SK-N-SH (cell line): Measurements from ENCODE around the gene VGLL4. TPM values are rescaled to one million over a fixed set of nuclear protein-coding genes. Genes with fewer than 3 reads are reported as not detected.

Experiments
- CTCF ChIA-PET: fragments of 300-600, 350-600 bp; formaldehyde crosslinking; extraction: SDS; loops from one replicate; lab custom pipeline; 2021; lab: Yijun Ruan, JAX
- POLR2A ChIA-PET: fragments of 350-600 bp; sonication (Branson Sonifier 250); formaldehyde crosslinking; extraction: SDS; loops from one replicate; lab custom pipeline; 2020; ENCODE audit warnings: antibody characterized with exemption, inconsistent platforms; lab: Yijun Ruan, JAX
- DNase-seq: peaks from one replicate; pipeline ENCODE4 v3.0.0; 2012
- H2AFZ ChIP-seq: fragments of 200-600 bp; sonication (generic); 2 replicates; pipeline ENCODE4 v1.8.1; 2016; ENCODE audit warnings: antibody characterized with exemption, mild to moderate bottlenecking, low read depth
- H3F3A ChIP-seq: fragments of 200-600 bp; sonication (generic); replicated peaks from 2 replicates; pipeline ENCODE3; 2016; ENCODE audit warnings: antibody characterized with exemption, mild to moderate bottlenecking; ENCODE audit not compliant: insufficient read depth
- H3K27ac ChIP-seq, 2 experiments: fragments of 200-500 bp in 1 of 2; fragments of 200-600 bp in 1 of 2; sonication (Bioruptor generic) in 1 of 2; sonication (generic), shearing (Covaris generic) in 1 of 2; 2 replicates each; pipeline versions ENCODE4 v1.5.1 to v1.6.1; 2014 to 2016; ENCODE audit warnings: low read depth in 2 of 2, inconsistent platforms in 1 of 2, low read length in 1 of 2, mild to moderate bottlenecking in 1 of 2, mixed read lengths in 1 of 2
- H3K27me3 ChIP-seq: fragments of 200-600 bp; sonication (generic), shearing (Covaris generic); 2 replicates; pipeline ENCODE4 v1.6.1; 2016; ENCODE audit warnings: mixed run types; ENCODE audit not compliant: insufficient read depth
- H3K36me3 ChIP-seq, 2 experiments: fragments of 200-500 bp in 1 of 2; fragments of 200-600 bp in 1 of 2; sonication (Bioruptor generic) in 1 of 2; sonication (generic) in 1 of 2; replicated peaks in 1 of 2; 2 replicates each; pipeline versions ENCODE3 to v1.5.1; 2014 to 2016; ENCODE audit warnings: low read length in 1 of 2, mild to moderate bottlenecking in 1 of 2; ENCODE audit not compliant: insufficient read depth in 2 of 2, control insufficient read depth in 1 of 2
- H3K4me1 ChIP-seq, 2 experiments: fragments of 200-500 bp in 1 of 2; fragments of 200-600 bp in 1 of 2; sonication (Bioruptor generic) in 1 of 2; sonication (generic), shearing (Covaris generic) in 1 of 2; 2 replicates each; pipeline versions ENCODE4 v1.5.1 to v1.6.1; 2014 to 2016; ENCODE audit warnings: low read depth in 1 of 2, low read length in 1 of 2, mixed run types in 1 of 2; ENCODE audit not compliant: insufficient read depth in 2 of 2, control insufficient read depth in 1 of 2
- H3K4me2 ChIP-seq: fragments of 200-600 bp; sonication (generic), shearing (Covaris generic); 2 replicates; pipeline ENCODE4 v1.6.1; 2017; ENCODE audit warnings: mixed run types
- H3K4me3 ChIP-seq, 2 experiments: fragments of 200-500 bp in 1 of 2; fragments of 200-600 bp in 1 of 2; sonication (Bioruptor generic) in 1 of 2; sonication (generic), shearing (Covaris generic) in 1 of 2; 2 replicates each; pipeline versions ENCODE4 v1.5.1 to v1.8.1; 2014 to 2016; ENCODE audit warnings: low read depth in 2 of 2, inconsistent platforms in 1 of 2, low read length in 1 of 2, mild to moderate bottlenecking in 1 of 2, mixed read lengths in 1 of 2, moderate library complexity in 1 of 2
- H3K79me2 ChIP-seq: fragments of 200-600 bp; sonication (generic); 2 replicates; pipeline ENCODE4 v1.8.1; 2017; ENCODE audit warnings: mild to moderate bottlenecking; ENCODE audit not compliant: insufficient read depth
- H3K9ac ChIP-seq: fragments of 200-600 bp; sonication (generic); 2 replicates; pipeline ENCODE4 v1.6.1; 2017; ENCODE audit warnings: mixed run types
- H3K9me2 ChIP-seq: fragments of 200-600 bp; sonication (generic); 2 replicates; pipeline ENCODE4 v1.6.1; 2017; ENCODE audit warnings: mixed run types
- H3K9me3 ChIP-seq: fragments of 200-600 bp; sonication (generic); 2 replicates; pipeline ENCODE4 v1.6.1; 2017; ENCODE audit warnings: mixed run types, mild to moderate bottlenecking, moderate library complexity
- H4K20me1 ChIP-seq: fragments of 200-600 bp; sonication (generic); 2 replicates; pipeline ENCODE4 v1.6.1; 2017; ENCODE audit warnings: mild to moderate bottlenecking, mixed run types; ENCODE audit not compliant: insufficient read depth
- EP300 ChIP-seq, 2 experiments: IDR thresholded peaks; 2 replicates each; pipeline versions ENCODE4 v1.4.0 to v1.6.1; 2012; ENCODE audit warnings: borderline replicate concordance in 1 of 2, low read depth in 1 of 2, low read length in 1 of 2
- FOXM1 ChIP-seq: IDR thresholded peaks from 2 replicates; pipeline ENCODE4 v1.4.0; 2012; ENCODE audit warnings: low read depth, mild to moderate bottlenecking
- MEF2A ChIP-seq: IDR thresholded peaks from 2 replicates; pipeline ENCODE4 v1.4.0; 2012; ENCODE audit warnings: low read depth, borderline replicate concordance
- NFIC ChIP-seq: IDR thresholded peaks from 2 replicates; pipeline ENCODE4 v1.4.0; 2012; ENCODE audit warnings: borderline replicate concordance
- NRF1 ChIP-seq: IDR thresholded peaks from 2 replicates; pipeline ENCODE4 v1.6.1; 2012; ENCODE audit warnings: low read depth, mild to moderate bottlenecking, low read length
- POLR2AphosphoS5 ChIP-seq: IDR thresholded peaks from 2 replicates; pipeline ENCODE4 v1.6.1; 2012; ENCODE audit warnings: low read depth, low read length
- RAD21 ChIP-seq: IDR thresholded peaks from 2 replicates; pipeline ENCODE4 v1.6.1; 2012; ENCODE audit warnings: mild to moderate bottlenecking, low read length
- RCOR1 ChIP-seq: fragments of 150-350 bp; IDR thresholded peaks from 2 replicates; pipeline ENCODE4 v1.6.1; 2017; ENCODE audit warnings: antibody characterized with exemption, low read length
- RFX5 ChIP-seq: IDR thresholded peaks from 2 replicates; pipeline ENCODE4 v1.6.1; 2012; ENCODE audit warnings: mild to moderate bottlenecking, improper control_type of control experiment, low read length
- WGBS: methylation state at CpG from one replicate; pipeline ENCODE4 v1.1.6; 2017; ENCODE audit warnings: low lambda C conversion rate; 5-methylcytosine and 5-hydroxymethylcytosine counted together
- polyA plus RNA-seq, 3 experiments: library from polyadenylated mRNA; depleted of rRNA; stranded (reverse); fragments of >200 nt; gene quantifications; 2 replicates each; pipeline ENCODE4 v1.2.3, GENCODE V29; 2012
- TF ChIP-seq, protein P1 (sequence below): IDR thresholded peaks from 2 replicates; pipeline ENCODE4 v1.6.1; 2012; ENCODE audit warnings: mild to moderate bottlenecking, low read depth, low read length, moderate library complexity
- TF ChIP-seq, protein P2 (sequence below): IDR thresholded peaks from 2 replicates; pipeline ENCODE4 v1.4.0; 2012; ENCODE audit warnings: low read depth
- TF ChIP-seq, protein P3 (sequence below): IDR thresholded peaks from 2 replicates; pipeline ENCODE4; 2012

VGLL4 gene
- polyA plus RNA-seq, 1 of the 3 experiments (the other 2 are of a cell fraction) = 48.9 TPM

DNA sequence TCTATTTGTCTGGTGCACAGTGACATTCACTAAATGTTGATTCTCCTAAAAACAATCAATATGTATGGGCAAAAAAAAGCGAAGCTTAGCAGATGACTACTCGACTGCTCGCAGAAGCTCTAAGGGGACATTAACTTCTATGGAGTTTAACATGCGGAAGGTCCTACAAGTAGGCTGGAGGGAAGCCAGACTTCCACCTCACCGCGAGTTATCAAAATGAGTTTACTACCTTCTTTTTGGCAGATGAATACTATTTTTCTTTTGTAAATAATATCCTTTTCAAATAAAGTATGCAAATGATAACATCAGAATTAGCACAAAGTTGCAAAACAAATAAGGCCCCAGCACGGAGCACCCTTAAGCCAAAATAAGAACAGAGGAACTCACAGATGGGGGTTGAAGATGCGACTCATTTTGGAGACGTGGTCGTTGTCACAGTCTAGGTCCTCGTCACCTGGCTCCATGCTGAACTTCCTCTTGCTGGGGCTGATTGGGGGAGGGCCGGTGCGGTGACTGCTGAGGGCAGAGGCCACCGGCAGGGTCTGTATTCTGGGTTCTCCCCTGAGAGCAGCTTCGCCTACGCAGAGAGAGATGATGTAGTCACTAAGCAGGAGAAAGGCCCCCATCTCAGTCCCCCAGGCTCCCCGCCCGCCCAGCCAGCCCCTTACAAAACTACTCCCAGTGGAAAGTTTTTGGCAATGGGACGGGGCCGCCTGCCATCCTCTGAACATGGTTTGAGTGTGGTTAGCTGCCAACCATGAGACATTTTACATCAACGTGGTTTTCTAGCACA, 42.1 kb downstream of the VGLL4 start:
- Histone ChIP-seq H3K9me2 (no peaks in the 10 kb centered on the region), H3F3A (peaks cover 40% of the 10 kb centered on the region), H3K4me1 (peaks cover 6 to 42% of the 10 kb centered on the region in 2 experiments; a peak in 3 of 4 replicates), H3K27me3 (no peaks in the 10 kb centered on the region), H3K79me2 (peaks cover 81% of the 10 kb centered on the region), H3K36me3 (peaks cover 19 to 34% of the 10 kb centered on the region in 2 experiments), H3K4me2 (no peak overlapping the region), H3K27ac (peak overlapping the region; percentile 76 to 82; a peak in 3 of 4 replicates), H2AFZ (no peak overlapping the region), H3K4me3 (no peak overlapping the region), H3K9me3 (no peaks in the 10 kb centered on the region), H3K9ac (no peak overlapping the region), H4K20me1 (peaks cover 71% of the 10 kb centered on the region)
- CTCF ChIA-PET = no interaction called here
- TF ChIP-seq, protein P1, sequence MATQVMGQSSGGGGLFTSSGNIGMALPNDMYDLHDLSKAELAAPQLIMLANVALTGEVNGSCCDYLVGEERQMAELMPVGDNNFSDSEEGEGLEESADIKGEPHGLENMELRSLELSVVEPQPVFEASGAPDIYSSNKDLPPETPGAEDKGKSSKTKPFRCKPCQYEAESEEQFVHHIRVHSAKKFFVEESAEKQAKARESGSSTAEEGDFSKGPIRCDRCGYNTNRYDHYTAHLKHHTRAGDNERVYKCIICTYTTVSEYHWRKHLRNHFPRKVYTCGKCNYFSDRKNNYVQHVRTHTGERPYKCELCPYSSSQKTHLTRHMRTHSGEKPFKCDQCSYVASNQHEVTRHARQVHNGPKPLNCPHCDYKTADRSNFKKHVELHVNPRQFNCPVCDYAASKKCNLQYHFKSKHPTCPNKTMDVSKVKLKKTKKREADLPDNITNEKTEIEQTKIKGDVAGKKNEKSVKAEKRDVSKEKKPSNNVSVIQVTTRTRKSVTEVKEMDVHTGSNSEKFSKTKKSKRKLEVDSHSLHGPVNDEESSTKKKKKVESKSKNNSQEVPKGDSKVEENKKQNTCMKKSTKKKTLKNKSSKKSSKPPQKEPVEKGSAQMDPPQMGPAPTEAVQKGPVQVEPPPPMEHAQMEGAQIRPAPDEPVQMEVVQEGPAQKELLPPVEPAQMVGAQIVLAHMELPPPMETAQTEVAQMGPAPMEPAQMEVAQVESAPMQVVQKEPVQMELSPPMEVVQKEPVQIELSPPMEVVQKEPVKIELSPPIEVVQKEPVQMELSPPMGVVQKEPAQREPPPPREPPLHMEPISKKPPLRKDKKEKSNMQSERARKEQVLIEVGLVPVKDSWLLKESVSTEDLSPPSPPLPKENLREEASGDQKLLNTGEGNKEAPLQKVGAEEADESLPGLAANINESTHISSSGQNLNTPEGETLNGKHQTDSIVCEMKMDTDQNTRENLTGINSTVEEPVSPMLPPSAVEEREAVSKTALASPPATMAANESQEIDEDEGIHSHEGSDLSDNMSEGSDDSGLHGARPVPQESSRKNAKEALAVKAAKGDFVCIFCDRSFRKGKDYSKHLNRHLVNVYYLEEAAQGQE = no peak
- TF ChIP-seq RFX5 = no peak
- no peak for TF ChIP-seq POLR2AphosphoS5
- TF ChIP-seq, protein P2, sequence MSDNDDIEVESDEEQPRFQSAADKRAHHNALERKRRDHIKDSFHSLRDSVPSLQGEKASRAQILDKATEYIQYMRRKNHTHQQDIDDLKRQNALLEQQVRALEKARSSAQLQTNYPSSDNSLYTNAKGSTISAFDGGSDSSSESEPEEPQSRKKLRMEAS = no peak
- no peak for TF ChIP-seq EP300 (IDR thresholded peaks at IDR 0.05; ENCODE audit: borderline replicate concordance in 1 of 2, low read depth in 1 of 2, low read length in 1 of 2)
- no peak for TF ChIP-seq NRF1
- TF ChIP-seq RCOR1 = no peak
- TF ChIP-seq MEF2A = no peak
- no peak for TF ChIP-seq FOXM1
- TF ChIP-seq, protein P3, sequence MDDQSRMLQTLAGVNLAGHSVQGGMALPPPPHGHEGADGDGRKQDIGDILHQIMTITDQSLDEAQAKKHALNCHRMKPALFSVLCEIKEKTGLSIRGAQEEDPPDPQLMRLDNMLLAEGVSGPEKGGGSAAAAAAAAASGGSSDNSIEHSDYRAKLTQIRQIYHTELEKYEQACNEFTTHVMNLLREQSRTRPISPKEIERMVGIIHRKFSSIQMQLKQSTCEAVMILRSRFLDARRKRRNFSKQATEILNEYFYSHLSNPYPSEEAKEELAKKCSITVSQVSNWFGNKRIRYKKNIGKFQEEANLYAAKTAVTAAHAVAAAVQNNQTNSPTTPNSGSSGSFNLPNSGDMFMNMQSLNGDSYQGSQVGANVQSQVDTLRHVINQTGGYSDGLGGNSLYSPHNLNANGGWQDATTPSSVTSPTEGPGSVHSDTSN = no peak
- TF ChIP-seq NFIC = no peak
- no peak for TF ChIP-seq RAD21
- no peak for DNase-seq
- 77% methylated on average over 16 of the region's 21 CpGs for WGBS
- POLR2A ChIA-PET = no interaction called here
